Neural progenitor cell (in vitro differentiated cells): Measurements from ENCODE around the gene STK10.

Experiments
- CTCF ChIP-seq: fragments of 200-600 bp; sonication (generic); IDR thresholded peaks from 2 replicates; pipeline ENCODE4 v1.5.1; 2017; ENCODE audit warnings: antibody characterized with exemption, mild to moderate bottlenecking
- EZH2 ChIP-seq: fragments of 200-600 bp; sonication (generic); IDR thresholded peaks from 2 replicates; pipeline ENCODE4 v1.6.1; 2017; ENCODE audit warnings: antibody characterized with exemption, mild to moderate bottlenecking, moderate library complexity

- TF ChIP-seq CTCF: no peak
- no peak for TF ChIP-seq EZH2
These were observed 91.7 kb downstream of the STK10 start for GRCh38 chr5:172096207-172096940.
